H1 (cell line): ENCODE measurements around the gene TP53I13.

ENCODE experiments used
- BCL11A ChIP-seq, 2 experiments: IDR thresholded peaks; one replicate each; pipeline ENCODE4 v1.6.1; 2011; ENCODE audit warnings: low read depth in 2 of 2, low read length in 2 of 2, mild to moderate bottlenecking in 2 of 2
- EZH2 ChIP-seq: fragments of 200-600 bp; sonication (generic); IDR thresholded peaks from 2 replicates; pipeline ENCODE4 v1.7.1; 2012; ENCODE audit warnings: low read depth, mild to moderate bottlenecking, moderate library complexity, low read length, inconsistent platforms; ENCODE audit not compliant: severe bottlenecking
- HDAC2 ChIP-seq, 2 experiments: fragments of 300-600 bp in 1 of 2; sonication (generic) in 1 of 2; IDR thresholded peaks; 2 replicates each; pipeline ENCODE4 v1.6.1; 2011 to 2012; ENCODE audit warnings: low read depth in 2 of 2, low read length in 2 of 2, mild to moderate bottlenecking in 2 of 2, moderate library complexity in 2 of 2, borderline replicate concordance in 1 of 2, inconsistent platforms in 1 of 2
- PHF8 ChIP-seq: fragments of 200-600 bp; sonication (generic); conservative IDR thresholded peaks from 2 replicates; pipeline ENCODE4 v1.7.1; 2012; ENCODE audit warnings: low read depth, mild to moderate bottlenecking, inconsistent platforms, low read length, moderate library complexity
- POLR2A ChIP-seq, 2 experiments: IDR thresholded peaks; 1 replicate in 1 of 2; 2 replicates in 1 of 2; pipeline ENCODE4 v1.6.1; 2011; ENCODE audit warnings: low read depth in 2 of 2, low read length in 2 of 2, mild to moderate bottlenecking in 2 of 2; ENCODE audit errors: control extremely low read depth in 1 of 2
- RAD21 ChIP-seq, 2 experiments: IDR thresholded peaks in 1 of 2; conservative IDR thresholded peaks in 1 of 2; 2 replicates each; pipeline ENCODE4 v1.6.1; 2011; ENCODE audit warnings: low read depth in 2 of 2, low read length in 2 of 2, improper control_type of control experiment in 1 of 2, inconsistent platforms in 1 of 2, mild to moderate bottlenecking in 1 of 2, moderate library complexity in 1 of 2
- SIN3A ChIP-seq, 2 experiments: IDR thresholded peaks in 1 of 2; conservative IDR thresholded peaks in 1 of 2; 2 replicates each; pipeline ENCODE4 v1.6.1; 2011 to 2012; ENCODE audit warnings: low read length in 2 of 2, improper control_type of control experiment in 1 of 2, low read depth in 1 of 2, mild to moderate bottlenecking in 1 of 2
- TEAD4 ChIP-seq: IDR thresholded peaks from 2 replicates; pipeline ENCODE4 v1.6.1; 2012; ENCODE audit warnings: low read depth, low read length, inconsistent platforms, mixed read lengths
- YY1 ChIP-seq: IDR thresholded peaks from 2 replicates; pipeline ENCODE4 v1.6.1; 2011; ENCODE audit warnings: low read depth, mild to moderate bottlenecking, low read length
- ZNF274 ChIP-seq: IDR thresholded peaks from 2 replicates; pipeline ENCODE4 v1.7.0; 2012; ENCODE audit warnings: low read length, borderline replicate concordance; ENCODE audit errors: extremely low read depth
- TF ChIP-seq, protein P1 (sequence below), 3 experiments: IDR thresholded peaks; 1 replicate in 2 of 3; 2 replicates in 1 of 3; pipeline versions ENCODE4 v1.5.1 to v1.6.1; 2011; ENCODE audit warnings: low read length in 3 of 3, mild to moderate bottlenecking in 3 of 3, inconsistent platforms in 2 of 3, low read depth in 1 of 3, moderate library complexity in 1 of 3; ENCODE audit not compliant: insufficient read depth in 1 of 3; ENCODE audit errors: control extremely low read depth in 1 of 3
- TF ChIP-seq, protein P2 (sequence below): IDR thresholded peaks from 2 replicates; pipeline ENCODE4 v1.6.1; 2012; ENCODE audit warnings: inconsistent platforms
- TF ChIP-seq, protein P3 (sequence below): IDR thresholded peaks from 2 replicates; pipeline ENCODE4 v1.6.1; 2012; ENCODE audit warnings: low read length, inconsistent platforms
- TF ChIP-seq, protein P4 (sequence below): IDR thresholded peaks from 2 replicates; pipeline ENCODE4 v1.6.1; 2011; ENCODE audit warnings: low read depth, mild to moderate bottlenecking, low read length; ENCODE audit not compliant: insufficient read depth

- TF ChIP-seq POLR2A (IDR thresholded peaks at IDR 0.05; ENCODE audit: control extremely low read depth in 1 of 2, low read depth in 2 of 2, low read length in 2 of 2), result no peak
- no peak for TF ChIP-seq SIN3A (conservative IDR thresholded peaks at IDR 0.05 in 1 of 2, IDR thresholded peaks at IDR 0.05 in 1 of 2; ENCODE audit: low read depth in 1 of 2, low read length in 2 of 2)
- TF ChIP-seq, protein P1, sequence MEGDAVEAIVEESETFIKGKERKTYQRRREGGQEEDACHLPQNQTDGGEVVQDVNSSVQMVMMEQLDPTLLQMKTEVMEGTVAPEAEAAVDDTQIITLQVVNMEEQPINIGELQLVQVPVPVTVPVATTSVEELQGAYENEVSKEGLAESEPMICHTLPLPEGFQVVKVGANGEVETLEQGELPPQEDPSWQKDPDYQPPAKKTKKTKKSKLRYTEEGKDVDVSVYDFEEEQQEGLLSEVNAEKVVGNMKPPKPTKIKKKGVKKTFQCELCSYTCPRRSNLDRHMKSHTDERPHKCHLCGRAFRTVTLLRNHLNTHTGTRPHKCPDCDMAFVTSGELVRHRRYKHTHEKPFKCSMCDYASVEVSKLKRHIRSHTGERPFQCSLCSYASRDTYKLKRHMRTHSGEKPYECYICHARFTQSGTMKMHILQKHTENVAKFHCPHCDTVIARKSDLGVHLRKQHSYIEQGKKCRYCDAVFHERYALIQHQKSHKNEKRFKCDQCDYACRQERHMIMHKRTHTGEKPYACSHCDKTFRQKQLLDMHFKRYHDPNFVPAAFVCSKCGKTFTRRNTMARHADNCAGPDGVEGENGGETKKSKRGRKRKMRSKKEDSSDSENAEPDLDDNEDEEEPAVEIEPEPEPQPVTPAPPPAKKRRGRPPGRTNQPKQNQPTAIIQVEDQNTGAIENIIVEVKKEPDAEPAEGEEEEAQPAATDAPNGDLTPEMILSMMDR (IDR thresholded peaks at IDR 0.05; ENCODE audit: control extremely low read depth in 1 of 3, insufficient read depth in 1 of 3, low read depth in 1 of 3, low read length in 3 of 3), result no peak
- TF ChIP-seq, protein P2, sequence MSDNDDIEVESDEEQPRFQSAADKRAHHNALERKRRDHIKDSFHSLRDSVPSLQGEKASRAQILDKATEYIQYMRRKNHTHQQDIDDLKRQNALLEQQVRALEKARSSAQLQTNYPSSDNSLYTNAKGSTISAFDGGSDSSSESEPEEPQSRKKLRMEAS, result no peak
- TF ChIP-seq EZH2, result no peak
- no peak for TF ChIP-seq HDAC2 (IDR thresholded peaks at IDR 0.05; ENCODE audit: borderline replicate concordance in 1 of 2, low read depth in 2 of 2, low read length in 2 of 2)
- TF ChIP-seq, protein P3, sequence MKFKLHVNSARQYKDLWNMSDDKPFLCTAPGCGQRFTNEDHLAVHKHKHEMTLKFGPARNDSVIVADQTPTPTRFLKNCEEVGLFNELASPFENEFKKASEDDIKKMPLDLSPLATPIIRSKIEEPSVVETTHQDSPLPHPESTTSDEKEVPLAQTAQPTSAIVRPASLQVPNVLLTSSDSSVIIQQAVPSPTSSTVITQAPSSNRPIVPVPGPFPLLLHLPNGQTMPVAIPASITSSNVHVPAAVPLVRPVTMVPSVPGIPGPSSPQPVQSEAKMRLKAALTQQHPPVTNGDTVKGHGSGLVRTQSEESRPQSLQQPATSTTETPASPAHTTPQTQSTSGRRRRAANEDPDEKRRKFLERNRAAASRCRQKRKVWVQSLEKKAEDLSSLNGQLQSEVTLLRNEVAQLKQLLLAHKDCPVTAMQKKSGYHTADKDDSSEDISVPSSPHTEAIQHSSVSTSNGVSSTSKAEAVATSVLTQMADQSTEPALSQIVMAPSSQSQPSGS, result no peak
- TF ChIP-seq YY1, result no peak
- no peak for TF ChIP-seq ZNF274
- no peak for TF ChIP-seq TEAD4
- no peak for TF ChIP-seq RAD21 (IDR thresholded peaks at IDR 0.05 in 1 of 2, conservative IDR thresholded peaks at IDR 0.05 in 1 of 2; ENCODE audit: low read depth in 2 of 2, low read length in 2 of 2)
- TF ChIP-seq PHF8, result no peak
- no peak for TF ChIP-seq BCL11A (IDR thresholded peaks at IDR 0.05; ENCODE audit: low read depth in 2 of 2, low read length in 2 of 2)
- TF ChIP-seq, protein P4, sequence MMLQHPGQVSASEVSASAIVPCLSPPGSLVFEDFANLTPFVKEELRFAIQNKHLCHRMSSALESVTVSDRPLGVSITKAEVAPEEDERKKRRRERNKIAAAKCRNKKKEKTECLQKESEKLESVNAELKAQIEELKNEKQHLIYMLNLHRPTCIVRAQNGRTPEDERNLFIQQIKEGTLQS, result no peak
These were observed 16.1 kb downstream of the TP53I13 start for GRCh38 chr17:29584452-29585079.
